ENCODE results near the gene TNP1.

DNA sequence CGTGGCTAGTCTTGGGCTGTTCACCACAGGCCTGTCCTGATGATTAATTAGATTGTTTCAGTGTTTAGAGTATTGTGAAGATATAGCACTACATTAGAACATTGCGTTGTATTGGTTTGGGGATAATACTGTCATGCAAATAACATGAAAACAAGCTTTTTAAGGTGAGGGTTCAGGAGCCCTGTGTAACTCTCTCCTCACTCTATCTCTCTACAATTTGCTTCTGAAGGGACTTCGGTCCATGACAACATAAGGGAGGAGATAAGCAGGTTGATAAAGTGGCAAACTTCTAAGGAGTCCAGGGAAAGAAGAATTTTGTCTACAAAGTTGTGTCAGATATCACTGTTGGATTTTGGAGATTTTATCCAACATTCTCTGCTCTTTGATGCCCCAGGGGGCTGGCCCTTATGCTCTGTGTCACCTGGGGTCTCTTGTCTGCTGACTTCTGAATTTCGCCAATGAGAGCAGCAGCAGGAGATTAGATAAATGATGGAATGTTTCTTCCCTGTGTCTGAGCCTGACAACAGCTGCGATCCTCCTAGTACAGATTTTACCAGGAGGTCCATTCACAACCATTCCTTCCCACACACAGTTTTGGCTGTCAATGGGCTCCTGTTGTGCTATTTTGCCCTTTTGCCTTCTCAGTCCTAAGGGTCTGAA is 3.3 kb downstream of the TNP1 start:
- TF ChIP-seq, protein P1, sequence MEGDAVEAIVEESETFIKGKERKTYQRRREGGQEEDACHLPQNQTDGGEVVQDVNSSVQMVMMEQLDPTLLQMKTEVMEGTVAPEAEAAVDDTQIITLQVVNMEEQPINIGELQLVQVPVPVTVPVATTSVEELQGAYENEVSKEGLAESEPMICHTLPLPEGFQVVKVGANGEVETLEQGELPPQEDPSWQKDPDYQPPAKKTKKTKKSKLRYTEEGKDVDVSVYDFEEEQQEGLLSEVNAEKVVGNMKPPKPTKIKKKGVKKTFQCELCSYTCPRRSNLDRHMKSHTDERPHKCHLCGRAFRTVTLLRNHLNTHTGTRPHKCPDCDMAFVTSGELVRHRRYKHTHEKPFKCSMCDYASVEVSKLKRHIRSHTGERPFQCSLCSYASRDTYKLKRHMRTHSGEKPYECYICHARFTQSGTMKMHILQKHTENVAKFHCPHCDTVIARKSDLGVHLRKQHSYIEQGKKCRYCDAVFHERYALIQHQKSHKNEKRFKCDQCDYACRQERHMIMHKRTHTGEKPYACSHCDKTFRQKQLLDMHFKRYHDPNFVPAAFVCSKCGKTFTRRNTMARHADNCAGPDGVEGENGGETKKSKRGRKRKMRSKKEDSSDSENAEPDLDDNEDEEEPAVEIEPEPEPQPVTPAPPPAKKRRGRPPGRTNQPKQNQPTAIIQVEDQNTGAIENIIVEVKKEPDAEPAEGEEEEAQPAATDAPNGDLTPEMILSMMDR (IDR thresholded peaks at IDR 0.05; ENCODE audit: insufficient read depth, low read length): no peak
- TF ChIP-seq POLR2AphosphoS5 (IDR thresholded peaks at IDR 0.05; ENCODE audit: low read depth) (no peak), GABPA (IDR thresholded peaks at IDR 0.05; ENCODE audit: low read depth) (no peak)

All from HL-60 (cell line).